ENCODE data around the gene TCF25.
"Not testable (repeated sequence)": the region's sequence is repeated elsewhere in the genome, so short reads cannot be mapped to it uniquely, and the experiment has no call there.

TCF25 gene

GRCh38 chr16:89873109-89873971 is at the start of gene TCF25:
TCF25 (plus strand) TSS chr16:89873592; CDS start chr16:89873668, 76 bp downstream.
- DNase-seq (ENCODE audit: low read depth in 3 of 3) = peak; percentile 81 to 83 (median 81)

- not testable (repeated sequence) for DNase-seq (ENCODE audit: low read depth in 3 of 3)
These were observed 49.6 kb upstream of the TCF25 start for GRCh38 chr16:89823824-89824148.

- DNase-seq (ENCODE audit: low read depth in 3 of 3) = no peak
These were observed 46.6 kb upstream of the TCF25 start for GRCh38 chr16:89826531-89827382.

- DNase-seq (ENCODE audit: low read depth in 3 of 3) = no peak
These were observed 45.8 kb upstream of the TCF25 start for GRCh38 chr16:89827383-89828198.

GRCh38 chr16:89828199-89828869 is 45.1 kb upstream of the TCF25 start, which contains the start of gene SPIRE2:
SPIRE2 (plus strand) TSS chr16:89828475; CDS start chr16:89828551, 76 bp downstream.
- peak; percentile 41 to 67 (median 43) for DNase-seq (ENCODE audit: low read depth in 3 of 3)

- no peak for DNase-seq (ENCODE audit: low read depth in 3 of 3)
These were observed 44.3 kb upstream of the TCF25 start for GRCh38 chr16:89828870-89829629.

GRCh38 chr16:89829630-89830437 is 43.6 kb upstream of the TCF25 start:
- no peak for DNase-seq (ENCODE audit: low read depth in 3 of 3)

- DNase-seq (ENCODE audit: low read depth in 3 of 3) = no peak
These were observed 41.5 kb upstream of the TCF25 start for GRCh38 chr16:89831810-89832328.

- not testable (repeated sequence) for DNase-seq (ENCODE audit: low read depth in 3 of 3)
These were observed 39.6 kb upstream of the TCF25 start for GRCh38 chr16:89833664-89834363.

GRCh38 chr16:89834813-89835363 is 38.5 kb upstream of the TCF25 start:
- DNase-seq (ENCODE audit: low read depth in 3 of 3) = not testable (repeated sequence)

GRCh38 chr16:89836484-89836883 is 36.9 kb upstream of the TCF25 start:
- DNase-seq (ENCODE audit: low read depth in 3 of 3) = not testable (repeated sequence)

GRCh38 chr16:89837014-89837546 is 36.3 kb upstream of the TCF25 start:
- no peak for DNase-seq (ENCODE audit: low read depth in 3 of 3)

- peak in 1 of 3 donors; percentile 15 for DNase-seq (ENCODE audit: low read depth in 3 of 3)
These were observed 32.1 kb upstream of the TCF25 start for GRCh38 chr16:89841275-89841674.

GRCh38 chr16:89842471-89843408 is 30.7 kb upstream of the TCF25 start:
- DNase-seq (ENCODE audit: low read depth in 3 of 3) = no peak

- no peak for DNase-seq (ENCODE audit: low read depth in 3 of 3)
These were observed 29.7 kb upstream of the TCF25 start for GRCh38 chr16:89843409-89844350.

Data from stimulated activated CD4-positive, alpha-beta T cell treated with anti-CD3 and anti-CD28 coated beads, TNF-alpha, amount 100 ng/mL, for 48 hours (primary cell).